Loucy (cell line): ENCODE results near the gene CFAP126.
"Not testable (repeated sequence)": the region's sequence is repeated elsewhere in the genome, so short reads cannot be mapped to it uniquely, and the experiment has no call there.

Source experiments
- H2AFZ ChIP-seq: fragments of 200-600 bp; sonication (generic); 2 replicates; pipeline ENCODE4 v1.6.0; 2016; ENCODE audit warnings: antibody characterized with exemption, mild to moderate bottlenecking, low read length, moderate library complexity
- H3F3A ChIP-seq: fragments of 200-600 bp; 2 replicates; pipeline ENCODE4 v1.6.0; 2016; ENCODE audit warnings: antibody characterized with exemption, low read depth, mild to moderate bottlenecking
- H3K27me3 ChIP-seq: fragments of 200-600 bp; sonication (generic); 2 replicates; pipeline ENCODE4 v1.6.1; 2014; ENCODE audit warnings: low read length, mild to moderate bottlenecking; ENCODE audit not compliant: insufficient read depth, poor library complexity, severe bottlenecking
- H3K36me3 ChIP-seq: fragments of 200-600 bp; sonication (generic); 2 replicates; pipeline ENCODE4 v1.6.1; 2016; ENCODE audit warnings: low read length; ENCODE audit not compliant: insufficient read depth
- H3K4me1 ChIP-seq: fragments of 200-600 bp; sonication (generic); 2 replicates; pipeline ENCODE4 v1.5.1; 2014; ENCODE audit warnings: low read length, mild to moderate bottlenecking; ENCODE audit not compliant: insufficient read depth, poor library complexity, severe bottlenecking
- H3K4me2 ChIP-seq: fragments of 200-600 bp; sonication (generic); 2 replicates; pipeline ENCODE4 v1.6.0; 2014; ENCODE audit warnings: antibody characterized with exemption, low read length, low read depth, mild to moderate bottlenecking; ENCODE audit not compliant: poor library complexity, severe bottlenecking
- H3K4me3 ChIP-seq: fragments of 200-600 bp; sonication (generic); 2 replicates; pipeline ENCODE4 v1.5.1; 2014; ENCODE audit warnings: low read length, mild to moderate bottlenecking, mixed read lengths; ENCODE audit not compliant: poor library complexity, severe bottlenecking
- H3K79me2 ChIP-seq: fragments of 200-600 bp; sonication (generic); 2 replicates; pipeline ENCODE4 v1.6.1; 2014; ENCODE audit warnings: low read length; ENCODE audit not compliant: insufficient read depth
- H3K9ac ChIP-seq: fragments of 200-600 bp; sonication (generic); 2 replicates; pipeline ENCODE4 v1.6.0; 2014; ENCODE audit warnings: mild to moderate bottlenecking, low read depth, low read length, moderate library complexity; ENCODE audit not compliant: poor library complexity, severe bottlenecking
- H3K9me2 ChIP-seq: fragments of 200-600 bp; sonication (generic); replicated peaks from 2 replicates; pipeline ENCODE4 v1.6.1; 2016; ENCODE audit warnings: low read depth, low read length, mixed read lengths
- H3K9me3 ChIP-seq: fragments of 200-600 bp; sonication (generic); 2 replicates; pipeline ENCODE4 v1.6.1; 2014; ENCODE audit warnings: mild to moderate bottlenecking, antibody characterized with exemption, low read length, low read depth; ENCODE audit not compliant: insufficient read depth
- H4K20me1 ChIP-seq: fragments of 200-600 bp; sonication (generic); 2 replicates; pipeline ENCODE4 v1.6.0; 2014; ENCODE audit warnings: antibody characterized with exemption, low read length, mild to moderate bottlenecking; ENCODE audit not compliant: insufficient read depth, poor library complexity, severe bottlenecking
- EZH2phosphoT487 ChIP-seq: fragments of 200-600 bp; IDR thresholded peaks from 2 replicates; pipeline ENCODE4 v1.6.1; 2018; ENCODE audit warnings: antibody characterized with exemption, mild to moderate bottlenecking, moderate library complexity, borderline replicate concordance
- TF ChIP-seq, protein P1 (sequence below): fragments of 200-600 bp; sonication (generic); conservative IDR thresholded peaks from 2 replicates; pipeline ENCODE4 v1.5.1; 2014; ENCODE audit warnings: mild to moderate bottlenecking, antibody characterized with exemption, low read length

CFAP126 gene

DNA sequence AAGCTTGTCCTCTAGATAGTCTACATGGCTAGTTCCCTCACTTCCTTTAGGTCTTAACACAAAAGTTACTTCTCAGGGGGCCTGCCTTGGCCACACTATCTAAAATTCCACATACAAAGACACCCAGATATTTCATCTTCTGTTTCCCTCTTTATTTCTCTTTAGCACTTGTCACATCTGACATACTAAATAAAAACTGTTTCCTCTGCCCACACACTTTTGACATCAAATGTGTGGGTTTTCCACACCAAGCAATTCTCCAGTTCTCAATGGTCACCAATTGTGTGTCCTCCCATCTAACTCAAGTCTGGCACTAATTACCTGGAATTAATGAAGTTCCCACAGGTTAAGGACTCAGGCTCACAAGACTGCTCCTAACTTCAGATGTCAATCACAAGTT is 25.5 kb upstream of the CFAP126 start:
- H2AFZ ChIP-seq, result no peak overlapping the region
- no peaks in the 10 kb centered on the region for H3K79me2 ChIP-seq
- H3K9me2 ChIP-seq, result no peaks in the 10 kb centered on the region
- no peak overlapping the region for H3K9ac ChIP-seq
- H3K36me3 ChIP-seq, result no peaks in the 10 kb centered on the region
- no peaks in the 10 kb centered on the region for H3K9me3 ChIP-seq
- no peaks in the 10 kb centered on the region for H3K27me3 ChIP-seq
- TF ChIP-seq EZH2phosphoT487, result no peak
- TF ChIP-seq, protein P1, sequence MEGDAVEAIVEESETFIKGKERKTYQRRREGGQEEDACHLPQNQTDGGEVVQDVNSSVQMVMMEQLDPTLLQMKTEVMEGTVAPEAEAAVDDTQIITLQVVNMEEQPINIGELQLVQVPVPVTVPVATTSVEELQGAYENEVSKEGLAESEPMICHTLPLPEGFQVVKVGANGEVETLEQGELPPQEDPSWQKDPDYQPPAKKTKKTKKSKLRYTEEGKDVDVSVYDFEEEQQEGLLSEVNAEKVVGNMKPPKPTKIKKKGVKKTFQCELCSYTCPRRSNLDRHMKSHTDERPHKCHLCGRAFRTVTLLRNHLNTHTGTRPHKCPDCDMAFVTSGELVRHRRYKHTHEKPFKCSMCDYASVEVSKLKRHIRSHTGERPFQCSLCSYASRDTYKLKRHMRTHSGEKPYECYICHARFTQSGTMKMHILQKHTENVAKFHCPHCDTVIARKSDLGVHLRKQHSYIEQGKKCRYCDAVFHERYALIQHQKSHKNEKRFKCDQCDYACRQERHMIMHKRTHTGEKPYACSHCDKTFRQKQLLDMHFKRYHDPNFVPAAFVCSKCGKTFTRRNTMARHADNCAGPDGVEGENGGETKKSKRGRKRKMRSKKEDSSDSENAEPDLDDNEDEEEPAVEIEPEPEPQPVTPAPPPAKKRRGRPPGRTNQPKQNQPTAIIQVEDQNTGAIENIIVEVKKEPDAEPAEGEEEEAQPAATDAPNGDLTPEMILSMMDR, result no peak
- no peaks in the 10 kb centered on the region for H3F3A ChIP-seq
- H3K4me3 ChIP-seq, result no peak overlapping the region
- H3K4me2 ChIP-seq, result no peak overlapping the region
- peaks cover 8% of the 10 kb centered on the region for H3K4me1 ChIP-seq
- no peaks in the 10 kb centered on the region for H4K20me1 ChIP-seq

DNA sequence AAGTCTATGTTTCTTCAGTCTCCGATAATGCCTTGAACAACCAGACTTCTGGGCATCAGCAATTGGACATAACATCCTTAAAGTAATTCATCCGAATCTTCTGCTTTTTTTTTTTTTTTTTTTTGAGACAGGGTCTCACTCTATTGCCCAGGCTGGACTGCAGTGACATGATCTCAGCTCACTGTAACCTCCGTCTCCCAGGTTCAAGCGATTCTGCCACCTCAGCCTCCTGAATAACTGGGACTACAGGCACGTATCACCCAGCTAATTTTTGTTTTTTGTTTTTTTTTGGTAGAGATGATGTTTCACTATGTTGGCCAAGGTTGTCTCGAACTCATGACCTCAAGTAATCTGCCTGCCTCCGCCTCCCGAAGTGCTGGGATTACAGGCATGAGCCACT is 23.9 kb upstream of the CFAP126 start:
- Histone ChIP-seq H3K79me2 (no peaks in the 10 kb centered on the region), H2AFZ (no peak overlapping the region), H3F3A (no peaks in the 10 kb centered on the region), H3K9me3 (no peaks in the 10 kb centered on the region), H3K36me3 (no peaks in the 10 kb centered on the region), H3K4me2 (no peak overlapping the region), H3K9ac (no peak overlapping the region), H3K27me3 (no peaks in the 10 kb centered on the region), H3K9me2 (no peaks in the 10 kb centered on the region), H3K4me1 (peaks cover 8% of the 10 kb centered on the region), H4K20me1 (no peaks in the 10 kb centered on the region), H3K4me3 (no peak overlapping the region)
- no peak for TF ChIP-seq EZH2phosphoT487
- TF ChIP-seq, protein P1, result no peak

DNA sequence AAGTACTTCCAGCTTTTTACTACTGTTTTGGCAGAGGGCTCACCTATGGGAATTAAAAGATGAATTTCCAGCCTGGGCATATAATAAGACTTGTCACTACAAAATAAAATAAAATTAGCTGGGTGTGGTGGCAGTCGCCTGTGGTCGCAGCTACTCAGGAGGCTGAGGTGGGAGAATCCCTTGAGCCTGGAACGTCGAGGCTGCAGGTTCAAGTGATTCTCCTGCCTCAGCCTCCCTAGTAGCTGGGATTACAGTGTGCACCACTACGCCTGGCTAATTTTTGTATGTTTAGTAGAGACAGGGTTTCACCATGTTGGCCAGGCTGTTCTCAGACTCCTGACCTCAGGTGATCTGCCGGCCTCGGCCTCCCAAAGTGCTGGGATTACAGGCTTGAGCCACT is 23.5 kb upstream of the CFAP126 start:
- not testable (repeated sequence) for H3K9me3 ChIP-seq, H3K27me3 ChIP-seq, H2AFZ ChIP-seq, H4K20me1 ChIP-seq, H3K36me3 ChIP-seq, H3K9me2 ChIP-seq, H3F3A ChIP-seq, H3K79me2 ChIP-seq, H3K4me1 ChIP-seq
- peak overlapping the region; percentile 69 for H3K9ac ChIP-seq
- peak overlapping the region; percentile 100 for H3K4me2 ChIP-seq
- H3K4me3 ChIP-seq, result peak overlapping the region; percentile 79

DNA sequence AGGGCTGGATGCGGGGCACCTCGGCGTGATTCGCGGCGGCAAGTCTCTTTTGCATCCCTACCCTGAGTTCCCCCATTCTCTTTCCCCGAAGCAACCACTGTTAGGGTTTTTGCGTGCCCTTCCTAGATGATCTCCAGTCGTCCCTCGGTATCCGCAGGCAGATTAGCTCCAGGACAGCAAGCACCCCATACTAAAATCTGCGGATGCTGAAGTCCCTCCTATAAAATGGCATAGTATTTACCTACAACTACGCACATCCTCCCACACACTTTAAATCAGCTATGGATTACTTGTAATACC is 22.8 kb upstream of the CFAP126 start:
- Histone ChIP-seq H2AFZ (peak overlapping the region; percentile 86), H3K36me3 (no peaks in the 10 kb centered on the region)

More for the DNA sequence above, 22.8 kb upstream of the CFAP126 start:
- H3K79me2 ChIP-seq, result no peaks in the 10 kb centered on the region
- H3K4me2 ChIP-seq, result peak overlapping the region; percentile 100
- peak overlapping the region; percentile 79 for H3K4me3 ChIP-seq
- no peaks in the 10 kb centered on the region for H3K9me2 ChIP-seq
- H4K20me1 ChIP-seq, result no peaks in the 10 kb centered on the region
- TF ChIP-seq, protein P1, result no peak
- peaks cover 8% of the 10 kb centered on the region for H3K4me1 ChIP-seq
- no peaks in the 10 kb centered on the region for H3K9me3 ChIP-seq
- peak overlapping the region; percentile 69 for H3K9ac ChIP-seq
- no peaks in the 10 kb centered on the region for H3F3A ChIP-seq
- H3K27me3 ChIP-seq, result no peaks in the 10 kb centered on the region
